Measurements from ENCODE around the gene NR2F1-AS1. TPM values are rescaled to one million over a fixed set of nuclear protein-coding genes. Genes with fewer than 3 reads are reported as not detected.
A peak's percentile ranks its signal among the peaks of the same experiment; 100 is the strongest.

Gene NR2F1-AS1
- total RNA-seq, 1 experiment from 2014 or later, result 27.0 TPM

DNA sequence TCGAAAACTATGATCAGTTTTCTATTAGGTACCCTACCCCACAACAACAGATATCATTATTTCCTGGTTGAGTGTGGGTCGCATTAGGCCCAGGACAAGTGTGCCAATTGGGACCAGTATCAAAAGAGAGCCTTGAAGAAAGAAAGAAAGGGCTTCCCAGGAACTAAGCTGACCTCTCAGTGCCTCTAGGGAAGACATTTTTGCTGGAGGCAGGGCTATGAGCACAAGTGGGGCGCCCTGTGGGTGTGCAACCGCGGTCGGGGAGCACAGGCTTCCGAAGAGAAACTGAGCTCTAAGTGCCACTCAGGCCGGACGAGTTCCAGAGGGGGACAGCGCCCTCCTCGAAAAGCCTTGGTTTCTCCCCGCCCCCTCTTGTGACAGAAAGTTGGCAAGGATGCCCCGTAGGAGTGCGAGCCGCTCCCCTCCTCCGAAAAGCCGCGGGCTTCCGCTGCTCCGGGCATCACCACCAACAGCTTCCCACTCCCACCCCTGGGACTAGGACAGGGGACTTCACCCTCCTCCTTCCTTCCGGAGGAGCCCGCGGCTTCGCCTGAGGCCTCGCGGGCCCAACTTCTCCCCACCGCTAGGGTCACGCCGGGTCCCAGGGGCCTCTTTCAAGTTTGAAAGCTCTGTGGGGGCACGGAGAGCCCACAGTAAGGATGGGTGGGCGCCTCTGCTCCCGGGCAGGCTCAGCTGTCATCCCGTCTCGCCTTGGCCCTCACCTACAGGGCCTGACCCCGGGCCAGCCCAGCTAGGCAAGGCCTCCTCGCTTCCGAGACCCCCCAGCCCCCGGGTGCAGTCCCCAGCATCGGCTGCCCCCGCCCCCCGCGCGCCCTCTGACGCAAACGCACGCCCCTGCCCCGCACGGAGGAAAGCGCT lies 2.0 kb downstream of the NR2F1-AS1 start:
- peak overlapping the region; percentile 94 for H3K27ac ChIP-seq (ENCODE audit: low read length)
- H3K27me3 ChIP-seq (ENCODE audit: control insufficient read depth, insufficient read depth, low read length), result no peaks in the 10 kb centered on the region
- in situ Hi-C loops (cut with HindIII; ENCODE audit: low pct_unique_long_range_greater_than_20kb, low sequenced_read_pairs) (no loop called here), intact Hi-C loops (cut with micrococcal nuclease; ENCODE audit: unreplicated experiment) (loop anchor here (5.0 kb wide), 1 partner anchor 327 kb away; no protein-coding TSS in a partner anchor)
- no peak for DNase-seq (ENCODE audit: low read depth, low spot score)
- CTCF ChIA-PET, result no interaction called here
- ATAC-seq, result peak; percentile 49
- POLR2A ChIA-PET, result interaction anchor here (0.5 to 0.6 kb wide), 2 partner anchors 9 to 486 kb away, joined by 3 read pairs; no protein-coding TSS in a partner anchor
- H3K4me1 ChIP-seq (ENCODE audit: control insufficient read depth, insufficient read depth, low read length), result peaks cover 35% of the 10 kb centered on the region
- BruUV-seq (replicated peaks), result no TSS peak
- no peaks in the 10 kb centered on the region for H3K9me3 ChIP-seq (ENCODE audit: control insufficient read depth, insufficient read depth, low read depth, low read length)
- TF ChIP-seq POLR2AphosphoS5 (IDR thresholded peaks at IDR 0.05; ENCODE audit: low read depth, low read length) (no peak; the same call in none of the 2 replicates), SIN3A (IDR thresholded peaks at IDR 0.05; ENCODE audit: borderline replicate concordance, insufficient read depth, low read depth, low read length) (0 out of 2 replicates have a peak, but pooled peaks have one; percentile 41), TCF7L2 (IDR thresholded peaks at IDR 0.05; ENCODE audit: low read depth, low read length) (0 out of 2 replicates have a peak, but pooled peaks have one; percentile 48)
- TF ChIP-seq, protein P1, sequence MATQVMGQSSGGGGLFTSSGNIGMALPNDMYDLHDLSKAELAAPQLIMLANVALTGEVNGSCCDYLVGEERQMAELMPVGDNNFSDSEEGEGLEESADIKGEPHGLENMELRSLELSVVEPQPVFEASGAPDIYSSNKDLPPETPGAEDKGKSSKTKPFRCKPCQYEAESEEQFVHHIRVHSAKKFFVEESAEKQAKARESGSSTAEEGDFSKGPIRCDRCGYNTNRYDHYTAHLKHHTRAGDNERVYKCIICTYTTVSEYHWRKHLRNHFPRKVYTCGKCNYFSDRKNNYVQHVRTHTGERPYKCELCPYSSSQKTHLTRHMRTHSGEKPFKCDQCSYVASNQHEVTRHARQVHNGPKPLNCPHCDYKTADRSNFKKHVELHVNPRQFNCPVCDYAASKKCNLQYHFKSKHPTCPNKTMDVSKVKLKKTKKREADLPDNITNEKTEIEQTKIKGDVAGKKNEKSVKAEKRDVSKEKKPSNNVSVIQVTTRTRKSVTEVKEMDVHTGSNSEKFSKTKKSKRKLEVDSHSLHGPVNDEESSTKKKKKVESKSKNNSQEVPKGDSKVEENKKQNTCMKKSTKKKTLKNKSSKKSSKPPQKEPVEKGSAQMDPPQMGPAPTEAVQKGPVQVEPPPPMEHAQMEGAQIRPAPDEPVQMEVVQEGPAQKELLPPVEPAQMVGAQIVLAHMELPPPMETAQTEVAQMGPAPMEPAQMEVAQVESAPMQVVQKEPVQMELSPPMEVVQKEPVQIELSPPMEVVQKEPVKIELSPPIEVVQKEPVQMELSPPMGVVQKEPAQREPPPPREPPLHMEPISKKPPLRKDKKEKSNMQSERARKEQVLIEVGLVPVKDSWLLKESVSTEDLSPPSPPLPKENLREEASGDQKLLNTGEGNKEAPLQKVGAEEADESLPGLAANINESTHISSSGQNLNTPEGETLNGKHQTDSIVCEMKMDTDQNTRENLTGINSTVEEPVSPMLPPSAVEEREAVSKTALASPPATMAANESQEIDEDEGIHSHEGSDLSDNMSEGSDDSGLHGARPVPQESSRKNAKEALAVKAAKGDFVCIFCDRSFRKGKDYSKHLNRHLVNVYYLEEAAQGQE (IDR thresholded peaks at IDR 0.05; ENCODE audit: insufficient read depth in 1 of 2, low read depth in 2 of 2, low read length in 1 of 2), result no peak
- TF ChIP-seq, protein P2, sequence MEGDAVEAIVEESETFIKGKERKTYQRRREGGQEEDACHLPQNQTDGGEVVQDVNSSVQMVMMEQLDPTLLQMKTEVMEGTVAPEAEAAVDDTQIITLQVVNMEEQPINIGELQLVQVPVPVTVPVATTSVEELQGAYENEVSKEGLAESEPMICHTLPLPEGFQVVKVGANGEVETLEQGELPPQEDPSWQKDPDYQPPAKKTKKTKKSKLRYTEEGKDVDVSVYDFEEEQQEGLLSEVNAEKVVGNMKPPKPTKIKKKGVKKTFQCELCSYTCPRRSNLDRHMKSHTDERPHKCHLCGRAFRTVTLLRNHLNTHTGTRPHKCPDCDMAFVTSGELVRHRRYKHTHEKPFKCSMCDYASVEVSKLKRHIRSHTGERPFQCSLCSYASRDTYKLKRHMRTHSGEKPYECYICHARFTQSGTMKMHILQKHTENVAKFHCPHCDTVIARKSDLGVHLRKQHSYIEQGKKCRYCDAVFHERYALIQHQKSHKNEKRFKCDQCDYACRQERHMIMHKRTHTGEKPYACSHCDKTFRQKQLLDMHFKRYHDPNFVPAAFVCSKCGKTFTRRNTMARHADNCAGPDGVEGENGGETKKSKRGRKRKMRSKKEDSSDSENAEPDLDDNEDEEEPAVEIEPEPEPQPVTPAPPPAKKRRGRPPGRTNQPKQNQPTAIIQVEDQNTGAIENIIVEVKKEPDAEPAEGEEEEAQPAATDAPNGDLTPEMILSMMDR (IDR thresholded peaks at IDR 0.05), result no peak; the same call in 1 of the 2 replicates
- peak overlapping the region; percentile 68 to 71 for H3K4me3 ChIP-seq (ENCODE audit: low read depth in 2 of 2, low read length in 2 of 2)
- peaks cover 2% of the 10 kb centered on the region; the same call in 1 of the 2 replicates for H3K36me3 ChIP-seq (ENCODE audit: control insufficient read depth, insufficient read depth, low read length)

DNA sequence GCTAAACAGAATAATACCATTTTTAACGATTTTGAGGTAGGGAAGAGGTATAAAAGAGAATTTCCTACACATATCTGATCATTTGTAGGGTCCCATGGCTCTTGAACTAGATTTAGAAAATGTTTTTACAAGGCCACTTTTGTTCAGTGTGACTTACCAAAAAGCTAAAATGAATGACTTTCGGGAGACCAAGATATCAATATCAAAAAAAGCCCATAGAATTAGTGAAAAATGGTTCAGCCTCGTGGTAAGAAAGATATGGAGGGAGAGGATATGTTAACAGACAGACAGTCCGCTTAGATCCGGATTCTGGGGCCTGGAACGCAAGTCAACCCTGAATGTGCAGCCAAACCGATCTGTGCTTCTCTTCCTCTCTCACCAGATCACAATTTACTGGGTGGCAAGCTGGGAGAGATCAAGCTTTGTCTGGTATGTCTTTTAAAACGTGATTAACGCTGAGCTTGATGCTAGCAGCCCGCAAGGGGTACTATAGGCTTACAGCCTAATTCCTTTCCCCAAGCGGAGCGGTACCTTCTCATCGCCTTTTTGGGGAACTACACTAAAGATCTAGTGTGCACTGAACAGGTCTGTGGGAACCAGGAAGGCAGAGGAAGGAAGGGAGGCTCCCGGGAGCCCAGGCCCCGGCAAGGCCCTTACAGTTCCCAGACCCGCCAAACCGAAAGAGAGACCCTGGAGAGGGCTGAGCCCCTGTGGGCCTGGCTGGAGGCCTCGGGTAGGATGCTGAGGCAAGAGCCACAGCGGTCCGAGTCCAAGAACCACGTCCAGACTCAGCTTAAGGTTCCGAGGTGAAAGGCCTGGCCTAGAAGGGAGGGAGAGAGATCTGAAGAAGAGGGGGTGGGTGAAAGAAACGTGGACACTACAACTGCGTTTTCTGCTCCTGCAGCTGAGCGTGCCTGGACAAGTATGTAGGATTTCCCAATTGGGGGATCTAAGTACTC lies 2.9 kb downstream of the NR2F1-AS1 start:
- in situ Hi-C loops (cut with HindIII; ENCODE audit: low pct_unique_long_range_greater_than_20kb, low sequenced_read_pairs), result no loop called here
- TF ChIP-seq POLR2AphosphoS5 (IDR thresholded peaks at IDR 0.05; ENCODE audit: low read depth, low read length), result no peak
- no peak for TF ChIP-seq TCF7L2 (IDR thresholded peaks at IDR 0.05; ENCODE audit: low read depth, low read length)
- TF ChIP-seq, protein P2 (IDR thresholded peaks at IDR 0.05), result no peak
- POLR2A ChIA-PET, result interaction anchor here (0.5 kb wide), 1 partner anchor 8 kb away, joined by 3 read pairs; no protein-coding TSS in a partner anchor
- intact Hi-C loops (cut with micrococcal nuclease; ENCODE audit: unreplicated experiment), result loop anchor here (5.0 kb wide), 1 partner anchor 326 kb away; no protein-coding TSS in a partner anchor
- H3K27me3 ChIP-seq (ENCODE audit: control insufficient read depth, insufficient read depth, low read length), result no peaks in the 10 kb centered on the region
- ATAC-seq (no peak), DNase-seq (ENCODE audit: low read depth, low spot score) (no peak)
- H3K9me3 ChIP-seq (ENCODE audit: control insufficient read depth, insufficient read depth, low read depth, low read length), result no peaks in the 10 kb centered on the region
- CTCF ChIA-PET, result interaction anchor here (0.6 kb wide), 1 partner anchor 837 kb away, joined by 4 read pairs; no protein-coding TSS in a partner anchor
- H3K4me1 ChIP-seq (ENCODE audit: control insufficient read depth, insufficient read depth, low read length), result peaks cover 35% of the 10 kb centered on the region
- H3K36me3 ChIP-seq (ENCODE audit: control insufficient read depth, insufficient read depth, low read length), result peaks cover 2% of the 10 kb centered on the region; the same call in 1 of the 2 replicates
- H3K4me3 ChIP-seq (ENCODE audit: low read depth in 2 of 2, low read length in 2 of 2), result peak overlapping the region; percentile 68 to 71
- H3K27ac ChIP-seq (ENCODE audit: low read length), result peak overlapping the region; percentile 94
- no TSS peak for BruUV-seq (replicated peaks)

Measured in Panc1 (cell line).